Measurements from ENCODE around the gene TUB. TPM values are rescaled to one million over a fixed set of nuclear protein-coding genes. Genes with fewer than 3 reads are reported as not detected.

Gene TUB
- total RNA-seq, 1 experiment from 2014 or later = 0.39 TPM

GRCh38 chr11:8093931-8094575 is 13.0 kb downstream of the TUB start:
- POLR2A ChIA-PET (ENCODE audit: low non-redundant PET) = no interaction called here
- H3K27ac ChIP-seq (ENCODE audit: low read depth, low read length, poor library complexity, severe bottlenecking) = no peak overlapping the region
- no peak for TF ChIP-seq CTCF (conservative IDR thresholded peaks at IDR 0.05; ENCODE audit: low read depth, low read length)
- TF ChIP-seq EZH2 (IDR thresholded peaks at IDR 0.05; ENCODE audit: borderline replicate concordance, low read depth, low read length, poor library complexity, severe bottlenecking) = no peak
- CTCF ChIA-PET = interaction anchor here (1.1 to 1.3 kb wide), 2 partner anchors 61 to 87 kb away, joined by 3 to 4 read pairs; no protein-coding TSS in a partner anchor
- intact Hi-C loops (cut with micrococcal nuclease; ENCODE audit: unreplicated experiment) = loop anchor here (10.0 kb wide), 2 partner anchors 399 to 999 kb away; no protein-coding TSS in a partner anchor
- no TSS peak for BruUV-seq (replicated peaks)
- no peaks in the 10 kb centered on the region for H3K9me3 ChIP-seq (ENCODE audit: low read depth, low read length, poor library complexity, severe bottlenecking)
- no peak for DNase-seq (ENCODE audit: low spot score)
- H3K36me3 ChIP-seq (ENCODE audit: insufficient read depth, low read length, poor library complexity, severe bottlenecking) = no peaks in the 10 kb centered on the region
- no peaks in the 10 kb centered on the region for H3K27me3 ChIP-seq (replicated peaks; ENCODE audit: insufficient read depth, low read depth, low read length, poor library complexity)
- no peaks in the 10 kb centered on the region for H3K4me1 ChIP-seq (ENCODE audit: insufficient read depth, low read length, poor library complexity, severe bottlenecking)
- H3K4me3 ChIP-seq (ENCODE audit: low read depth, low read length, poor library complexity, severe bottlenecking) = no peak overlapping the region

DNA sequence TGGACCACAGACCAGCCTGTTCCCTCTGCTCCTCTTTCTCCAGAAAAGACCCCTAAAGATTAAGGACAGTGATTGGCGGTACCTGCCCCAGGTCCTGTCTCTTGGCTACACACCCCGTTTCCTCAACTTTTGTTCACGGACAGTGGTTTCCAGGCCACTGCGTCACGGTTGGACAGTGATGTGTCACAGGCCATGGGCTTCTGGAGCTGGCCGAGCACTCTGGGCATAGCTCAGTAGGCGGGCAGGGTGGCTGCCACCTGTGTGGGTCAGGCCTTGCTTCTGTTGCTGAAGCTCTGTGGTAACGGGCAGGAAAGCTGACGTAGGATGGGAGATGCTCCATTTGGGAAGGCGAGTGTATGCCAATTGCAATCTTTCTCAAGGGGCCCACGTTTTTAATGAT is 13.6 kb downstream of the TUB start:
- BruUV-seq (replicated peaks) = no TSS peak
- no peak overlapping the region for H3K4me3 ChIP-seq (ENCODE audit: low read depth, low read length, poor library complexity, severe bottlenecking)
- intact Hi-C loops (cut with micrococcal nuclease; ENCODE audit: unreplicated experiment) = loop anchor here (10.0 kb wide), 2 partner anchors 400 to 1000 kb away; no protein-coding TSS in a partner anchor
- TF ChIP-seq CTCF (conservative IDR thresholded peaks at IDR 0.05; ENCODE audit: low read depth, low read length) = no peak
- TF ChIP-seq EZH2 (IDR thresholded peaks at IDR 0.05; ENCODE audit: borderline replicate concordance, low read depth, low read length, poor library complexity, severe bottlenecking) = no peak
- no peak for DNase-seq (ENCODE audit: low spot score)
- no peaks in the 10 kb centered on the region for H3K27me3 ChIP-seq (replicated peaks; ENCODE audit: insufficient read depth, low read depth, low read length, poor library complexity)
- H3K36me3 ChIP-seq (ENCODE audit: insufficient read depth, low read length, poor library complexity, severe bottlenecking) = no peaks in the 10 kb centered on the region
- H3K27ac ChIP-seq (ENCODE audit: low read depth, low read length, poor library complexity, severe bottlenecking) = no peak overlapping the region
- POLR2A ChIA-PET (ENCODE audit: low non-redundant PET) = no interaction called here
- H3K9me3 ChIP-seq (ENCODE audit: low read depth, low read length, poor library complexity, severe bottlenecking) = no peaks in the 10 kb centered on the region
- CTCF ChIA-PET = interaction anchor here (1.1 kb wide), 1 partner anchor 62 kb away, joined by 3 read pairs; no protein-coding TSS in a partner anchor
- no peaks in the 10 kb centered on the region for H3K4me1 ChIP-seq (ENCODE audit: insufficient read depth, low read length, poor library complexity, severe bottlenecking)

GRCh38 chr11:8095371-8095770 is 14.4 kb downstream of the TUB start:
- BruUV-seq (replicated peaks) = no TSS peak
- H3K27me3 ChIP-seq (replicated peaks; ENCODE audit: insufficient read depth, low read depth, low read length, poor library complexity) = no peaks in the 10 kb centered on the region
- no peaks in the 10 kb centered on the region for H3K9me3 ChIP-seq (ENCODE audit: low read depth, low read length, poor library complexity, severe bottlenecking)
- intact Hi-C loops (cut with micrococcal nuclease; ENCODE audit: unreplicated experiment) = loop anchor here (10.0 kb wide), 2 partner anchors 401 to 1001 kb away; no protein-coding TSS in a partner anchor
- no peak for TF ChIP-seq EZH2 (IDR thresholded peaks at IDR 0.05; ENCODE audit: borderline replicate concordance, low read depth, low read length, poor library complexity, severe bottlenecking)
- no peak for TF ChIP-seq CTCF (conservative IDR thresholded peaks at IDR 0.05; ENCODE audit: low read depth, low read length)
- no peak overlapping the region for H3K4me3 ChIP-seq (ENCODE audit: low read depth, low read length, poor library complexity, severe bottlenecking)
- ChIA-PET CTCF (interaction anchor here (1.1 kb wide), 1 partner anchor 62 kb away, joined by 3 read pairs; no protein-coding TSS in a partner anchor), POLR2A (ENCODE audit: low non-redundant PET) (no interaction called here)
- H3K27ac ChIP-seq (ENCODE audit: low read depth, low read length, poor library complexity, severe bottlenecking) = no peak overlapping the region
- no peaks in the 10 kb centered on the region for H3K36me3 ChIP-seq (ENCODE audit: insufficient read depth, low read length, poor library complexity, severe bottlenecking)
- H3K4me1 ChIP-seq (ENCODE audit: insufficient read depth, low read length, poor library complexity, severe bottlenecking) = no peaks in the 10 kb centered on the region
- DNase-seq (ENCODE audit: low spot score) = no peak

Data from A673 (cell line).